ENCODE results near the gene TPST1.
"Not testable (repeated sequence)": the region's sequence is repeated elsewhere in the genome, so short reads cannot be mapped to it uniquely, and the experiment has no call there.

Gene TPST1

GRCh38 chr7:66379542-66380160, 174.5 kb downstream of the TPST1 start:
- DNase-seq (ENCODE audit: low read depth) = no peak

- no peak for DNase-seq (ENCODE audit: low read depth)
Observed at GRCh38 chr7:66380272-66380888, 175.2 kb downstream of the TPST1 start.

GRCh38 chr7:66382182-66382923, 177.2 kb downstream of the TPST1 start:
- DNase-seq (ENCODE audit: low read depth) = not testable (repeated sequence)

GRCh38 chr7:66385191-66385905, 180.2 kb downstream of the TPST1 start:
- not testable (repeated sequence) for DNase-seq (ENCODE audit: low read depth)

DNA sequence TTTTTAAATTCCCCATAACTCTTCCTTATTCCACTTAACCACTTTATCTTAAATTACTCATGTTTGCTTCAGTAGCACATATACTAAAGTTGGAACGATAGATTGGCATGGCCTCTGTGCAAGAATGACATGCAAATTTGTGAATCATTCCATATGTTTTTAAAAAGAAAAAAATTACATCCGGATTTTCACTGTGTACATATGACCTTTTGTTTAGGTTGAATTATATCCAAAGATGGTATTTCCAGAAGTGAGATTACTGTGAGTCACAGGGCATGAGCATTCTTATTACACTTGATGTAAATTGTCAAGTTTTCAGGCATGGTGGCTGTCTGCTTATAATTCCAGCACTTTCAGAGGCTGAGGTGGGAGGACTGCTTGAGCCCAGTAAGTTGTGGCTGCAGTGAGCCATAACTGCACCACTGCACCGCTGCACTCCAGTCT, 190.0 kb downstream of the TPST1 start:
- not testable (repeated sequence) for DNase-seq (ENCODE audit: low read depth)

GRCh38 chr7:66396052-66396451, 190.9 kb downstream of the TPST1 start:
- DNase-seq (ENCODE audit: low read depth) = not testable (repeated sequence)

DNA sequence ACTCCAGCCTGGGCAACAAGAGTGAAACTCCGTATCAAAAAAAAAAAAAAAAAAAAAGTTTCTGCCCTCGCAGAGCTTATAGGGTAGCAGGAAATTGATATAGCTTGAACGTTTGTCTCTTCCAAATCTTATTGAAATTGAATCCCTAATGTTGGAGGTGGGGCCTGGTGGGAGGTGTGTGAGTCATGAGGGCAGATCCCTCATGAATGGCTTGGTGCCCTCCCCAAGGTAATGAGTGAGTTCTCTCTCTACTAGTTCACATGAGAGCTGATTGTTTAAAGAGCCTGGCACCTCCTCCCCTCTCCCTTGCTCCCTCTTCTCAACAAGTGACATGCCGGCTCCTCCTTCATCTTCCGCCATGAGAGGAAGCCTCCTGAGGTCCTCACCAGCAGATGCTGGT, 193.7 kb downstream of the TPST1 start:
- not testable (repeated sequence) for DNase-seq (ENCODE audit: low read depth)

GRCh38 chr7:66399566-66399965, 194.4 kb downstream of the TPST1 start:
- no peak for DNase-seq (ENCODE audit: low read depth)

- no peak for DNase-seq (ENCODE audit: low read depth)
Observed at GRCh38 chr7:66400400-66400799, 195.3 kb downstream of the TPST1 start.

DNA sequence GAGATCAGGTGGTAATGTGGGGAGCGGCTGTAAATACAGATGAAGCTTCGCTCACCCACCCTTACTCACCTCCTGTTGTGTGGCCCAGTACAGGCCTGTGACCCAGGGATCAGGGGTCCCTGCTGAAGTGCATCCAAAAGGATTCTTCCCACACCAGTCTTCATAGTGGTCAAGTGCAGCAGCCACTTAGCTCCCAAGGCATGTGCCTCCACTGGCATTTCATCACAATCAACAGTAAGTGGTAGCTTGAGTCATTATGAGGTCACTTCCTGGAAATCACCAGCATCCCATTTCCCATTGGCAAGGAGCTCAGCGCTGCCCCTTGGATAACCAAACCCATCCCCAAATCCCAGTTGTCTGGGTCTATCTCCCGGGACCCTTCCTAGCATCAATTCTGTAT, 196.0 kb downstream of the TPST1 start:
- DNase-seq (ENCODE audit: low read depth) = not testable (repeated sequence)

DNA sequence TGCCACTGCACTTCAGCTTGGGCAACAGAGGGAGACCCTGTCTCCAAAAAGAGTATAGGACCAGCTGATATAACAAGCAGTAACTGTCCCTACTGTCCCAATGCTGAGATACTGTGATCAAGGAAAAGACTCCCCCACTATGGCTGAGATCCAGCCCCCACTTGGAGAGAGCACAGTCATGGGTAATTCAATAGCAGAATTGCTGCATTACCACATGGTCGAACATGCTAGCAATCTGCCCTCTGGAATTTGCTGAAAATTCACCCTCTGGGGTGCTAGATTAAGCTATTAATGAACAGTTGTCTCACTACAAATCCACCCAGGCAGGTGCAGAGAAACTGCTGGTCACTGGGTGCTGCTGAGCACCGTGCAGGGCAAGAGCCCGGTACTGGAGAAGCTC, 196.8 kb downstream of the TPST1 start:
- not testable (repeated sequence) for DNase-seq (ENCODE audit: low read depth)

DNA sequence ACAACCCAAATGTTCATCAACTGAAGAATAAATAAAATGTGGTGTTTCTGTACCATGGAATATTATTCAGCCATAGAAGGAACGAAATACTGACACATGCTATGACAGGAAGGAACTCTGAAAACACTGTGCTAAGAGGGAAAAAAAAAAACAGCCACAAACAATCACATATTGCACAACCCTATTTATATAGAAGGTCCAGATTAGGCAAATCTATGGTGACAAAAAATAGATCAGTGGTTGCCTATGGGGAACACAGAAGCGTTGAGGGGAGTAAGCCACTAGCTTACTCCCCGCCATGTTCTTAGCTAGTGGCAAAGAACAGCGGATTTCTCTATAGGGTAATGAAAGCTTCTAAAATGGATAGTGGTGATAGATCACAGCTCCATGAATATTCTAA, 198.4 kb downstream of the TPST1 start:
- DNase-seq (ENCODE audit: low read depth) = no peak

DNA sequence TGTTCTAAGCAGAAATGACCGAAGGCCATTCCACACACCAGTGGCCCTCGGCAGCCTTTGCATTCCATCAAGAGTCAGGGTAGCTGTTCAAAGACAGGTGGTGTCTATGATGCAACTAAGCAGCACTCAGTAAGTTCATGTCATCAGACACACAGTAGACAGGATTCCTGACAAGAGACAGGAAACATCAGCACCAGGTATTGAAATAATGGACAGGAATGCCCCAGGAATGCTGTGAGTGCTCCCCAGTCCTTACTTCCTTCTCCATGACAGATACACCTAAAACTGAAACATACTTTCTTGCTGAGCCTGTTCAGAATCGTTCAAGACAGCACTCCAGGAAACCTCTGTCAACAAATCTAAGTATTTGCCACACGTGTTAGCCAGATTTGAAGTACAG, 204.4 kb downstream of the TPST1 start:
- DNase-seq (ENCODE audit: low read depth) = no peak

All from stromal cell of bone marrow (primary cell).